ENCODE data around the gene POLR2E. TPM values are rescaled to one million over a fixed set of nuclear protein-coding genes. Genes with fewer than 3 reads are reported as not detected.

Gene POLR2E
- total RNA-seq, 2 experiments from 2014 or later = 272 to 275 TPM

- ChIA-PET POLR2A (interaction anchor here (0.6 to 1.1 kb wide), 5 partner anchors 15 to 43 kb away, joined by 3 to 6 read pairs (median 4); no protein-coding TSS in a partner anchor), CTCF (interaction anchor here (0.6 to 2.5 kb wide), 19 partner anchors 9 to 308 kb away, joined by 3 to 15 read pairs (median 4); partner anchors contain the start of genes RNU6-2 and WDR18)
Observed at GRCh38 chr19:1064661-1065605, 30.2 kb downstream of the POLR2E start.

- ChIA-PET POLR2A (interaction anchor here (0.6 to 1.1 kb wide), 5 partner anchors 15 to 44 kb away, joined by 3 to 6 read pairs (median 4); no protein-coding TSS in a partner anchor), CTCF (interaction anchor here (0.6 to 2.5 kb wide), 17 partner anchors 8 to 309 kb away, joined by 3 to 15 read pairs (median 4); partner anchors contain the start of gene WDR18)
Observed at GRCh38 chr19:1063909-1064660, 31.1 kb downstream of the POLR2E start.

- POLR2A ChIA-PET = no interaction called here
- CTCF ChIA-PET = interaction anchor here (2.5 kb wide), 1 partner anchor 19 kb away, joined by 11 read pairs; no protein-coding TSS in a partner anchor
Observed at GRCh38 chr19:1063030-1063908, 31.9 kb downstream of the POLR2E start.

- POLR2A ChIA-PET = interaction anchor here (0.5 to 0.6 kb wide), 2 partner anchors 13 to 375 kb away, joined by 9 to 11 read pairs; no protein-coding TSS in a partner anchor
- CTCF ChIA-PET = no interaction called here
Observed at GRCh38 chr19:1062387-1063029, 32.7 kb downstream of the POLR2E start.

GRCh38 chr19:1061987-1062386 lies 33.2 kb downstream of the POLR2E start:
- CTCF ChIA-PET = no interaction called here
- POLR2A ChIA-PET = interaction anchor here (0.5 to 0.6 kb wide), 2 partner anchors 13 to 375 kb away, joined by 9 to 11 read pairs; no protein-coding TSS in a partner anchor

- POLR2A ChIA-PET = no interaction called here
- CTCF ChIA-PET = interaction anchor here (0.7 to 1.1 kb wide), 2 partner anchors 17 to 65 kb away, joined by 3 read pairs; no protein-coding TSS in a partner anchor
Observed at GRCh38 chr19:1060689-1061088, 34.5 kb downstream of the POLR2E start.

GRCh38 chr19:1058112-1058511 lies 37.1 kb downstream of the POLR2E start:
- ChIA-PET POLR2A (interaction anchor here (1.1 kb wide), 1 partner anchor 33 kb away, joined by 3 read pairs; no protein-coding TSS in a partner anchor), CTCF (interaction anchor here (0.8 to 1.8 kb wide), 4 partner anchors 10 to 208 kb away, joined by 3 to 5 read pairs (median 4); no protein-coding TSS in a partner anchor)

- POLR2A ChIA-PET = interaction anchor here (0.5 to 1.1 kb wide), 4 partner anchors 9 to 212 kb away, joined by 3 to 5 read pairs (median 3); no protein-coding TSS in a partner anchor
- CTCF ChIA-PET = interaction anchor here (0.6 to 1.8 kb wide), 7 partner anchors 9 to 152 kb away, joined by 3 to 6 read pairs (median 4); partner anchors contain the start of gene RNU6-2
Observed at GRCh38 chr19:1057176-1057855, 37.9 kb downstream of the POLR2E start.

GRCh38 chr19:1055886-1056620 lies 39.1 kb downstream of the POLR2E start:
- POLR2A ChIA-PET = no interaction called here
- CTCF ChIA-PET = interaction anchor here (1.0 to 1.3 kb wide), 4 partner anchors 9 to 35 kb away, joined by 3 to 6 read pairs (median 3); partner anchors contain the start of genes ABCA7 and RNU6-2

- CTCF ChIA-PET = interaction anchor here (1.2 kb wide), 1 partner anchor 16 kb away, joined by 3 read pairs; the partner anchor contains the start of gene ABCA7
- POLR2A ChIA-PET = no interaction called here
Observed at GRCh38 chr19:1055028-1055425, 40.1 kb downstream of the POLR2E start.

GRCh38 chr19:1054102-1055027 lies 40.8 kb downstream of the POLR2E start:
- ChIA-PET CTCF (interaction anchor here (0.6 to 1.2 kb wide), 3 partner anchors 13 to 127 kb away, joined by 3 to 4 read pairs (median 3); partner anchors contain the start of genes ABCA7 and ARHGAP45), POLR2A (no interaction called here)

GRCh38 chr19:1053176-1054101 lies 41.7 kb downstream of the POLR2E start:
- ChIA-PET CTCF (interaction anchor here (0.6 to 1.0 kb wide), 2 partner anchors 14 to 126 kb away, joined by 3 to 4 read pairs; partner anchors contain the start of gene ARHGAP45), POLR2A (no interaction called here)

GRCh38 chr19:1052349-1052975 lies 42.7 kb downstream of the POLR2E start:
- ChIA-PET CTCF (no interaction called here), POLR2A (no interaction called here)

GRCh38 chr19:1051791-1052190 lies 43.4 kb downstream of the POLR2E start:
- CTCF ChIA-PET = no interaction called here
- POLR2A ChIA-PET = no interaction called here

Data from activated CD8-positive, alpha-beta memory T cell treated with anti-CD3 and anti-CD28 coated beads for 36 hours (primary cell).